Panc1 (cell line): ENCODE data around the gene HADH. TPM values are rescaled to one million over a fixed set of nuclear protein-coding genes. Genes with fewer than 3 reads are reported as not detected.

Experiments used
- ATAC-seq: fragments of 200-7000 bp; cut with Tn5 transposase; 2 replicates; pipeline ENCODE4 v1.9.1; 2020; ENCODE audit warnings: mild to moderate bottlenecking, moderate library complexity
- BruUV-seq: library from RNA; stranded (reverse); fragments of 400-500 nt; replicated peaks from 2 replicates; lab custom pipeline; 2021; lab: Mats Ljungman, UMichigan
- CTCF ChIA-PET: fragments of 300-600 bp; sonication (Branson Sonifier 250); formaldehyde crosslinking; loops from one replicate; lab custom pipeline; 2022; ENCODE audit warnings: antibody characterized with exemption; lab: Charles Lee
- POLR2A ChIA-PET: fragments of 300-600 bp; sonication (Branson Sonifier 250); formaldehyde crosslinking; loops from one replicate; lab custom pipeline; 2022; ENCODE audit warnings: antibody characterized with exemption; lab: Charles Lee
- DNase-seq: peaks from one replicate; pipeline ENCODE4 v3.0.0-alpha.2; 2010; ENCODE audit warnings: low read depth, low spot score
- H3K27ac ChIP-seq: 2 replicates; pipeline ENCODE4 v1.5.1; 2011; ENCODE audit warnings: mild to moderate bottlenecking, low read length, inconsistent platforms
- H3K27me3 ChIP-seq: fragments of 200-500 bp; sonication (Bioruptor generic); 2 replicates; pipeline ENCODE4 v1.6.0; 2014; ENCODE audit warnings: low read length, inconsistent platforms; ENCODE audit not compliant: control insufficient read depth, insufficient read depth
- H3K36me3 ChIP-seq: fragments of 200-500 bp; sonication (Bioruptor generic); 2 replicates; pipeline ENCODE4 v1.5.1; 2014; ENCODE audit warnings: inconsistent platforms, mild to moderate bottlenecking, low read length, moderate library complexity; ENCODE audit not compliant: control insufficient read depth, insufficient read depth
- H3K4me1 ChIP-seq: 2 replicates; pipeline ENCODE4 v1.5.1; 2011; ENCODE audit warnings: inconsistent platforms, mild to moderate bottlenecking, low read length, moderate library complexity; ENCODE audit not compliant: control insufficient read depth, insufficient read depth
- H3K4me3 ChIP-seq, 2 experiments: 2 replicates each; pipeline ENCODE4 v1.5.1; 2011 to 2012; ENCODE audit warnings: low read depth in 2 of 2, low read length in 2 of 2, mild to moderate bottlenecking in 2 of 2, inconsistent platforms in 1 of 2, moderate library complexity in 1 of 2
- H3K9me3 ChIP-seq: fragments of 200-500 bp; sonication (Bioruptor generic); 2 replicates; pipeline ENCODE4 v1.5.1; 2014; ENCODE audit warnings: low read depth, mild to moderate bottlenecking, inconsistent platforms, low read length, moderate library complexity; ENCODE audit not compliant: control insufficient read depth, insufficient read depth
- CTCF ChIP-seq: fragments of 450-650 bp; IDR thresholded peaks from 2 replicates; pipeline ENCODE4 v1.5.1; 2017; ENCODE audit warnings: mild to moderate bottlenecking
- POLR2AphosphoS5 ChIP-seq: IDR thresholded peaks from 2 replicates; pipeline ENCODE4 v1.6.1; 2012; ENCODE audit warnings: mild to moderate bottlenecking, low read depth, low read length, moderate library complexity
- REST ChIP-seq, 2 experiments: IDR thresholded peaks; 2 replicates each; pipeline ENCODE4 v1.6.1; 2011 to 2012; ENCODE audit warnings: low read depth in 2 of 2, control low read depth in 1 of 2, low read length in 1 of 2, mild to moderate bottlenecking in 1 of 2, moderate library complexity in 1 of 2; ENCODE audit not compliant: insufficient read depth in 1 of 2
- SIN3A ChIP-seq: IDR thresholded peaks from 2 replicates; pipeline ENCODE4 v1.6.1; 2012; ENCODE audit warnings: low read depth, mild to moderate bottlenecking, low read length, moderate library complexity, borderline replicate concordance; ENCODE audit not compliant: insufficient read depth
- TCF7L2 ChIP-seq: IDR thresholded peaks from 2 replicates; pipeline ENCODE4 v1.6.1; 2011; ENCODE audit warnings: mild to moderate bottlenecking, low read depth, low read length, inconsistent platforms
- in situ Hi-C: cut with HindIII; loops from 2 replicates; pipeline ENCODE4 v1.10.0; 2016; ENCODE audit warnings: low sequenced_read_pairs, low pct_unique_long_range_greater_than_20kb
- intact Hi-C: fragments of 100-400 bp; cut with micrococcal nuclease; formaldehyde crosslinking; loops from one replicate; pipeline ENCODE4 v1.10.0; 2022; ENCODE audit not compliant: unreplicated experiment
- total RNA-seq: library from RNA; stranded (reverse); gene quantifications from one replicate; pipeline ENCODE4 v1.2.1, GENCODE V29; 2021; ENCODE audit not compliant: unreplicated experiment

Gene HADH
- total RNA-seq, 1 experiment from 2014 or later, result 20.0 TPM

- Histone ChIP-seq H3K27me3 (no peaks in the 10 kb centered on the region), H3K4me3 (no peak overlapping the region), H3K4me1 (no peaks in the 10 kb centered on the region), H3K36me3 (no peaks in the 10 kb centered on the region), H3K9me3 (no peaks in the 10 kb centered on the region), H3K27ac (no peak overlapping the region)
- ChIA-PET POLR2A (no interaction called here), CTCF (no interaction called here)
- intact Hi-C loops (no loop called here), in situ Hi-C loops (no loop called here)
- TF ChIP-seq POLR2AphosphoS5, result no peak
- TF ChIP-seq REST (IDR thresholded peaks at IDR 0.05; ENCODE audit: insufficient read depth in 1 of 2, low read depth in 2 of 2, low read length in 1 of 2), result no peak
- no peak for TF ChIP-seq SIN3A
- no peak for TF ChIP-seq TCF7L2
- no peak for TF ChIP-seq CTCF
- no peak for ATAC-seq
- BruUV-seq, result no TSS peak
- no peak for DNase-seq
These were observed 19.5 kb upstream of the HADH start for GRCh38 chr4:107970063-107970798.

- no peak overlapping the region for H3K27ac ChIP-seq
- TF ChIP-seq POLR2AphosphoS5, result no peak
- no peak for TF ChIP-seq CTCF
- TF ChIP-seq SIN3A, result no peak
- TF ChIP-seq TCF7L2, result no peak
- no peak for TF ChIP-seq REST (IDR thresholded peaks at IDR 0.05; ENCODE audit: insufficient read depth in 1 of 2, low read depth in 2 of 2, low read length in 1 of 2)
- CTCF ChIA-PET, result no interaction called here
- intact Hi-C loops (no loop called here), in situ Hi-C loops (no loop called here)
- no peak for DNase-seq
- no peak overlapping the region for H3K4me3 ChIP-seq
- H3K4me1 ChIP-seq, result no peaks in the 10 kb centered on the region
- ATAC-seq, result no peak
- no peaks in the 10 kb centered on the region for H3K36me3 ChIP-seq
- no peaks in the 10 kb centered on the region for H3K9me3 ChIP-seq
- BruUV-seq, result no TSS peak
- H3K27me3 ChIP-seq, result no peaks in the 10 kb centered on the region
- POLR2A ChIA-PET, result no interaction called here
These were observed 17.1 kb upstream of the HADH start for GRCh38 chr4:107972605-107973004.
